CD4-positive, alpha-beta memory T cell (primary cell): ENCODE data around the gene APOA1. TPM values are rescaled to one million over a fixed set of nuclear protein-coding genes. Genes with fewer than 3 reads are reported as not detected.

ENCODE experiments used
- CTCF ChIA-PET: fragments of 350-600 bp; sonication (Branson Sonifier 250); formaldehyde crosslinking; loops from one replicate; lab custom pipeline; 2021; ENCODE audit warnings: inconsistent platforms; ENCODE audit not compliant: partially characterized antibody; lab: Charles Lee
- POLR2A ChIA-PET: fragments of 350-600 bp; sonication (Branson Sonifier 250); formaldehyde crosslinking; loops from one replicate; lab custom pipeline; 2021; ENCODE audit not compliant: partially characterized antibody; lab: Charles Lee
- DNase-seq, 5 donors: peaks; one replicate each; pipeline versions ENCODE4 v3.0.0 to v3.0.0-alpha.2; 2020 to 2022; ENCODE audit warnings: mixed read lengths in 1 of 5
- H3K27ac ChIP-seq: one replicate; pipeline ENCODE4 v1.7.0; 2013; ENCODE audit warnings: low read depth, low read length
- H3K27me3 ChIP-seq: 2 replicates; pipeline ENCODE4 v1.7.0; 2013; ENCODE audit warnings: mild to moderate bottlenecking, low read length, moderate library complexity; ENCODE audit not compliant: insufficient read depth
- H3K36me3 ChIP-seq: 2 replicates; pipeline ENCODE4 v1.7.0; 2013; ENCODE audit warnings: mild to moderate bottlenecking, low read length, moderate library complexity; ENCODE audit not compliant: insufficient read depth
- H3K4me1 ChIP-seq: 2 replicates; pipeline ENCODE4 v1.7.0; 2013; ENCODE audit warnings: mild to moderate bottlenecking, low read length, moderate library complexity; ENCODE audit not compliant: insufficient read depth
- H3K4me3 ChIP-seq, 2 donors: one replicate each; pipeline ENCODE4 v1.7.0; 2013; ENCODE audit warnings: low read length in 2 of 2, mild to moderate bottlenecking in 1 of 2
- H3K9me3 ChIP-seq, 2 donors: one replicate each; pipeline ENCODE4 v1.7.0; 2013; ENCODE audit warnings: low read length in 2 of 2, control low read depth in 1 of 2; ENCODE audit not compliant: control insufficient read depth in 1 of 2
- H3K27ac Mint-ChIP-seq, 7 donors: one replicate each; pipeline ENCODE4 v1.8.0; 2020 to 2021; ENCODE audit warnings: mixed read lengths in 7 of 7, mild to moderate bottlenecking in 6 of 7, inconsistent platforms in 3 of 7, moderate library complexity in 3 of 7
- H3K27me3 Mint-ChIP-seq, 2 donors: one replicate each; pipeline ENCODE4 v1.8.0; 2020 to 2021; ENCODE audit warnings: mixed read lengths in 2 of 2
- H3K36me3 Mint-ChIP-seq, 2 donors: one replicate each; pipeline ENCODE4 v1.8.0; 2020 to 2021; ENCODE audit warnings: mixed read lengths in 2 of 2, inconsistent platforms in 1 of 2, mild to moderate bottlenecking in 1 of 2
- H3K4me1 Mint-ChIP-seq, 4 donors: one replicate each; pipeline ENCODE4 v1.8.0; 2020 to 2021; ENCODE audit warnings: mixed read lengths in 4 of 4, mild to moderate bottlenecking in 1 of 4
- H3K4me3 Mint-ChIP-seq, 8 donors: one replicate each; pipeline ENCODE4 v1.8.0; 2020 to 2021; ENCODE audit warnings: mixed read lengths in 8 of 8, mild to moderate bottlenecking in 7 of 8, moderate library complexity in 6 of 8, inconsistent platforms in 3 of 8
- H3K9me3 Mint-ChIP-seq, 8 donors: one replicate each; pipeline ENCODE4 v1.8.0; 2020 to 2021; ENCODE audit warnings: mixed read lengths in 8 of 8, mild to moderate bottlenecking in 5 of 8, inconsistent platforms in 3 of 8, moderate library complexity in 1 of 8
- intact Hi-C: fragments of 100-400 bp; cut with micrococcal nuclease; formaldehyde crosslinking; loops from one replicate; pipeline ENCODE4 v1.15.1; 2023
- polyA plus RNA-seq, 2 donors: library from polyadenylated mRNA; unstranded; fragments of 300-500 nt; fragmentation: Illumina TruSeq; gene quantifications; one replicate each; pipeline ENCODE4 v1.2.3, GENCODE V29; 2021
- total RNA-seq, 2 experiments: library from RNA; stranded (reverse); gene quantifications; one replicate each; pipeline ENCODE4 v1.2.3, GENCODE V29; 2021

The APOA1 gene
- total and polyA plus RNA-seq, 4 experiments from 2014 or later = 0.50 to 0.75 TPM; not detected in 2

GRCh38 chr11:116840224-116840745, 2.9 kb upstream of the APOA1 start:
- no peaks in the 10 kb centered on the region for H3K27me3 Mint-ChIP-seq
- Histone ChIP-seq H3K36me3 (peaks cover 10% of the 10 kb centered on the region), H3K27me3 (no peaks in the 10 kb centered on the region), H3K9me3 (no peaks in the 10 kb centered on the region), H3K4me1 (peaks cover 11% of the 10 kb centered on the region), H3K27ac (no peak overlapping the region), H3K4me3 (no peak overlapping the region)
- DNase-seq = no peak
- no peak overlapping the region for H3K4me3 Mint-ChIP-seq
- H3K9me3 Mint-ChIP-seq = no peaks in the 10 kb centered on the region
- intact Hi-C loops = no loop called here
- ChIA-PET CTCF (interaction anchor here (1.3 to 10.0 kb wide), 5 partner anchors 9 to 265 kb away, joined by 3 to 189 read pairs (median 4); partner anchors contain the start of genes APOA5 and ZPR1), POLR2A (interaction anchor here (2.4 kb wide), 1 partner anchor 13 kb away, joined by 16 read pairs; no protein-coding TSS in a partner anchor)
- peaks cover 12 to 17% of the 10 kb centered on the region in 2 donors for H3K36me3 Mint-ChIP-seq
- H3K4me1 Mint-ChIP-seq = peaks cover 4 to 15% (median 9%) of the 10 kb centered on the region in 4 donors
- H3K27ac Mint-ChIP-seq = peak overlapping the region in 1 of 7 donors; percentile 29

- CTCF ChIA-PET = interaction anchor here (1.1 to 10.0 kb wide), 5 partner anchors 13 to 289 kb away, joined by 3 to 189 read pairs (median 10); partner anchors contain the start of genes APOA5 and ZPR1
- no peak for DNase-seq
- Mint-ChIP-seq H3K27ac (peak overlapping the region in 1 of 7 donors; percentile 83), H3K36me3 (peaks cover 3 to 4% of the 10 kb centered on the region in 2 donors), H3K9me3 (no peaks in the 10 kb centered on the region), H3K4me1 (peaks cover 4 to 21% (median 9%) of the 10 kb centered on the region in 4 donors), H3K4me3 (no peak overlapping the region), H3K27me3 (no peaks in the 10 kb centered on the region)
- Histone ChIP-seq H3K4me3 (no peak overlapping the region), H3K4me1 (peaks cover 15% of the 10 kb centered on the region), H3K9me3 (no peaks in the 10 kb centered on the region), H3K36me3 (peaks cover 1% of the 10 kb centered on the region), H3K27ac (no peak overlapping the region), H3K27me3 (no peaks in the 10 kb centered on the region)
- intact Hi-C loops = no loop called here
- POLR2A ChIA-PET = interaction anchor here (2.4 kb wide), 1 partner anchor 14 kb away, joined by 16 read pairs; no protein-coding TSS in a partner anchor
These were observed 1.1 kb upstream of the APOA1 start for GRCh38 chr11:116838321-116839084.

- DNase-seq = no peak
- ChIA-PET POLR2A (interaction anchor here (1.4 to 3.3 kb wide), 6 partner anchors 11 to 104 kb away, joined by 3 to 103 read pairs (median 14); partner anchors contain the start of genes APOA5 and ZPR1), CTCF (interaction anchor here (0.6 to 10.0 kb wide), 47 partner anchors 9 to 387 kb away, joined by 3 to 189 read pairs (median 5); partner anchors contain the start of genes APOA4, APOA5, SIDT2 and SIK3)
These were observed 810 bp downstream of the APOA1 start for GRCh38 chr11:116836632-116836991.

GRCh38 chr11:116835791-116836631, 1.4 kb downstream of the APOA1 start:
- no peaks in the 10 kb centered on the region for H3K27me3 ChIP-seq
- no peaks in the 10 kb centered on the region for H3K36me3 ChIP-seq
- POLR2A ChIA-PET = interaction anchor here (0.6 to 3.3 kb wide), 19 partner anchors 12 to 395 kb away, joined by 3 to 103 read pairs (median 4); partner anchors contain the start of genes APOA5, BUD13, SIDT2 and ZPR1
- H3K27me3 Mint-ChIP-seq = no peaks in the 10 kb centered on the region
- H3K4me3 ChIP-seq = peak overlapping the region; percentile 36 to 60
- H3K4me1 Mint-ChIP-seq = peaks cover 4 to 21% (median 9%) of the 10 kb centered on the region in 4 donors
- H3K27ac ChIP-seq = no peak overlapping the region
- CTCF ChIA-PET = interaction anchor here (0.6 to 10.0 kb wide), 61 partner anchors 9 to 388 kb away, joined by 3 to 189 read pairs (median 4); partner anchors contain the start of genes APOA4, APOA5, PAFAH1B2 and SIDT2
- H3K27ac Mint-ChIP-seq = peak overlapping the region in 6 of 7 donors; percentile 29 to 76 (median 64)
- H3K4me1 ChIP-seq = peaks cover 15% of the 10 kb centered on the region
- intact Hi-C loops = loop anchor here (1.0 kb wide), 6 partner anchors 17 to 270 kb away; partner anchors contain the start of genes APOA5 and SIK3
- peak; percentile 78 to 82 (median 80) for DNase-seq
- peak overlapping the region; percentile 67 to 87 (median 78) for H3K4me3 Mint-ChIP-seq
- no peaks in the 10 kb centered on the region for H3K36me3 Mint-ChIP-seq
- no peaks in the 10 kb centered on the region for H3K9me3 ChIP-seq
- H3K9me3 Mint-ChIP-seq = no peaks in the 10 kb centered on the region

More at GRCh38 chr11:116836632-116836991, 810 bp downstream of the APOA1 start:
- Mint-ChIP-seq H3K9me3 (no peaks in the 10 kb centered on the region), H3K36me3 (no peaks in the 10 kb centered on the region), H3K4me3 (peak overlapping the region in 1 of 8 donors; percentile 31), H3K4me1 (peaks cover 4 to 21% (median 9%) of the 10 kb centered on the region in 4 donors), H3K27me3 (no peaks in the 10 kb centered on the region), H3K27ac (peak overlapping the region in 1 of 7 donors; percentile 70)
- no peaks in the 10 kb centered on the region for H3K36me3 ChIP-seq
- no peak overlapping the region for H3K27ac ChIP-seq
- H3K27me3 ChIP-seq = no peaks in the 10 kb centered on the region
- peaks cover 15% of the 10 kb centered on the region for H3K4me1 ChIP-seq
- intact Hi-C loops = loop anchor here (1.0 kb wide), 6 partner anchors 17 to 270 kb away; partner anchors contain the start of genes APOA5 and SIK3
- H3K9me3 ChIP-seq = no peaks in the 10 kb centered on the region
- no peak overlapping the region for H3K4me3 ChIP-seq

- H3K9me3 Mint-ChIP-seq = no peaks in the 10 kb centered on the region
- no peaks in the 10 kb centered on the region for H3K36me3 Mint-ChIP-seq
- H3K27me3 ChIP-seq = no peaks in the 10 kb centered on the region
- H3K27me3 Mint-ChIP-seq = no peaks in the 10 kb centered on the region
- DNase-seq = peak in 1 of 5 donors; percentile 8
- peak overlapping the region; percentile 58 to 87 (median 78) for H3K4me3 Mint-ChIP-seq
- peak overlapping the region in 1 of 7 donors; percentile 63 for H3K27ac Mint-ChIP-seq
- peak overlapping the region; percentile 36 to 60 for H3K4me3 ChIP-seq
- H3K36me3 ChIP-seq = no peaks in the 10 kb centered on the region
- CTCF ChIA-PET = interaction anchor here (0.7 to 10.0 kb wide), 55 partner anchors 8 to 345 kb away, joined by 3 to 189 read pairs (median 4); partner anchors contain the start of genes APOA4, APOA5, PAFAH1B2 and SIDT2
- intact Hi-C loops = no loop called here
- peaks cover 2 to 16% (median 9%) of the 10 kb centered on the region in 4 donors for H3K4me1 Mint-ChIP-seq
- peaks cover 15% of the 10 kb centered on the region for H3K4me1 ChIP-seq
- no peak overlapping the region for H3K27ac ChIP-seq
- H3K9me3 ChIP-seq = no peaks in the 10 kb centered on the region
- POLR2A ChIA-PET = interaction anchor here (0.6 to 3.3 kb wide), 19 partner anchors 13 to 396 kb away, joined by 3 to 103 read pairs (median 4); partner anchors contain the start of genes APOA5, BUD13, SIDT2 and ZPR1
These were observed 2.2 kb downstream of the APOA1 start for GRCh38 chr11:116835042-116835772.
